NCI-H2196 (cell line): ENCODE measurements around the gene CDK5RAP1.
"Not testable (repeated sequence)": the region's sequence is repeated elsewhere in the genome, so short reads cannot be mapped to it uniquely, and the experiment has no call there.

Experiments
- DNase-seq: peaks from one replicate; lab custom pipeline; 2025; ENCODE audit not compliant: unreplicated experiment; lab: John Stamatoyannopoulos, UW

CDK5RAP1 gene

GRCh38 chr20:33401184-33401920, at the start of gene CDK5RAP1:
CDK5RAP1 (minus strand) TSS chr20:33401519; CDS start chr20:33397064, 4,455 bp downstream.
- DNase-seq = peak; percentile 93

- no peak for DNase-seq
Observed at GRCh38 chr20:33450867-33451266, 49.5 kb upstream of the CDK5RAP1 start.

- DNase-seq = no peak
Observed at GRCh38 chr20:33445881-33446625, 44.7 kb upstream of the CDK5RAP1 start.

- DNase-seq = peak; percentile 17
Observed at GRCh38 chr20:33444797-33445560, 43.7 kb upstream of the CDK5RAP1 start.

- peak; percentile 90 for DNase-seq
Observed at GRCh38 chr20:33443512-33444239, 42.4 kb upstream of the CDK5RAP1 start, which contains the start of gene SNTA1. SNTA1 (minus strand) TSS chr20:33443763; CDS start chr20:33443620, 143 bp downstream.

GRCh38 chr20:33443006-33443511, 41.7 kb upstream of the CDK5RAP1 start:
- no peak for DNase-seq

GRCh38 chr20:33442136-33443005, 41.1 kb upstream of the CDK5RAP1 start:
- DNase-seq = no peak

GRCh38 chr20:33441142-33441955, 40.0 kb upstream of the CDK5RAP1 start:
- DNase-seq = no peak

GRCh38 chr20:33440562-33440961, 39.2 kb upstream of the CDK5RAP1 start:
- not testable (repeated sequence) for DNase-seq

- DNase-seq = no peak
Observed at GRCh38 chr20:33438481-33438880, 37.2 kb upstream of the CDK5RAP1 start.

- DNase-seq = no peak
Observed at GRCh38 chr20:33437141-33437911, 36.0 kb upstream of the CDK5RAP1 start.

GRCh38 chr20:33434434-33434833, 33.1 kb upstream of the CDK5RAP1 start:
- DNase-seq = no peak

- DNase-seq = no peak
Observed at GRCh38 chr20:33433465-33434234, 32.3 kb upstream of the CDK5RAP1 start.

- DNase-seq = no peak
Observed at GRCh38 chr20:33431797-33432381, 30.6 kb upstream of the CDK5RAP1 start.

- not testable (repeated sequence) for DNase-seq
Observed at GRCh38 chr20:33423875-33424274, 22.6 kb upstream of the CDK5RAP1 start.

GRCh38 chr20:33423141-33423834, 22.0 kb upstream of the CDK5RAP1 start:
- no peak for DNase-seq
